K562 (cell line): ENCODE data around the gene UBALD2.

Experiments used
- FOS ChIP-seq: IDR thresholded peaks from 3 replicates; pipeline ENCODE4 v1.6.1; 2011; ENCODE audit not compliant: insufficient read length; ENCODE audit errors: extremely low read depth
- JUND ChIP-seq, 2 experiments: IDR thresholded peaks; 2 replicates in 1 of 2; 3 replicates in 1 of 2; pipeline ENCODE4 v1.6.1; 2011; ENCODE audit warnings: borderline replicate concordance in 2 of 2, low read depth in 2 of 2, low read length in 2 of 2, improper control_type of control experiment in 1 of 2, missing biosample characterization in 1 of 2, missing genetic modification characterization in 1 of 2, missing genetic modification reagents in 1 of 2
- MTA3 ChIP-seq: fragments of 450-650 bp; formaldehyde crosslinking; IDR thresholded peaks from 2 replicates; pipeline ENCODE4 v1.6.1; 2017; ENCODE audit warnings: mild to moderate bottlenecking, borderline replicate concordance
- MTF1 ChIP-seq: fragments of 250-450 bp; sonication (Bioruptor Pico); IDR thresholded peaks from 2 replicates; pipeline ENCODE4 v1.9.0; 2021; ENCODE audit warnings: moderate library complexity, mild to moderate bottlenecking, inconsistent platforms, borderline replicate concordance
- SAP30 ChIP-seq: fragments of 200-600 bp; sonication (generic); IDR thresholded peaks from 2 replicates; pipeline ENCODE4 v1.6.1; 2012; ENCODE audit warnings: borderline replicate concordance, low read depth, mild to moderate bottlenecking, moderate library complexity, low read length, control low read depth, inconsistent platforms; ENCODE audit not compliant: insufficient read depth, poor library complexity, severe bottlenecking
- TCF7L2 ChIP-seq: fragments of 150-350 bp; IDR thresholded peaks from 2 replicates; pipeline ENCODE4 v1.6.1; 2016; ENCODE audit warnings: low read depth, mild to moderate bottlenecking, low read length, moderate library complexity
- ZNF124 ChIP-seq: sonication (generic); formaldehyde crosslinking; IDR thresholded peaks from 2 replicates; pipeline ENCODE4 v1.8.1; 2022; ENCODE audit warnings: missing genetic modification reagents
- TF ChIP-seq, protein P1 (sequence below): IDR thresholded peaks from 2 replicates; pipeline ENCODE4 v1.6.1; 2011; ENCODE audit not compliant: insufficient read length; ENCODE audit errors: extremely low read depth
- TF ChIP-seq, protein P2 (sequence below): fragments of 200-600 bp; sonication (generic); IDR thresholded peaks from one replicate; pipeline ENCODE4 v1.6.1; 2012; ENCODE audit warnings: mild to moderate bottlenecking, low read depth, low read length, inconsistent platforms
- TF ChIP-seq, protein P3 (sequence below): fragments of 450-650 bp; formaldehyde crosslinking; IDR thresholded peaks from 2 replicates; pipeline ENCODE4 v1.4.0; 2022; ENCODE audit warnings: missing genetic modification characterization
- TF ChIP-seq, protein P4 (sequence below): sonication (generic); formaldehyde crosslinking; IDR thresholded peaks from 2 replicates; pipeline ENCODE4 v1.8.0; 2022; ENCODE audit warnings: mild to moderate bottlenecking, missing genetic modification reagents

DNA sequence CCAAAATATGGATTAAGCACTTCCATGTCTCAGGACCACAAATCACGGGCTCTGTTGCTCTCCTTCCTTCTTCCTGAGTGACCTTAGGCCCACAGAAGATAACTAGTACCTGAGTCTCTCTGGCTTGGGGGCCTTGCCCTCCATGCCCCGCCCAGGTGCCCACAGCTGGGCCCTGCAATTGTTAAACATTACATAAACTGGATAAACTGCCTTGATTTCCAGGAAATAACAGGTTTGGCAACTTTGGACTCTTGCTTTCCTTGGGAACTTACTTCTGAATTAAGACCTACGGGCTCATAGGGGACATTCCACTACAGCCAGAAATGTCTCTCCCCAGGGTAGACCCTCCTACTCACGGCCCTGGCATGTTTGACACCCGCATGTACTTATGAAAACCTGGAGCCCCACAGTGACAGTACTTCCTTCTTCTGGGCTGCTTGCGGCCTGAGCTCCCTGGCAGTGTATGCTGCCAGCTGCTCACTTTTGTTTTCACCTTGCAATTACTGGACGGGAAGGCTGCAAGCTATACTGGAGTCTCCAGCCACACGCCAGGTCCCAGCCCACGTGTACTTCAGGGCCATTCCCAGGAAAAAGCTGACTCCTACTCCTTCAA lies 2.3 kb upstream of the UBALD2 start:
- TF ChIP-seq, protein P1, sequence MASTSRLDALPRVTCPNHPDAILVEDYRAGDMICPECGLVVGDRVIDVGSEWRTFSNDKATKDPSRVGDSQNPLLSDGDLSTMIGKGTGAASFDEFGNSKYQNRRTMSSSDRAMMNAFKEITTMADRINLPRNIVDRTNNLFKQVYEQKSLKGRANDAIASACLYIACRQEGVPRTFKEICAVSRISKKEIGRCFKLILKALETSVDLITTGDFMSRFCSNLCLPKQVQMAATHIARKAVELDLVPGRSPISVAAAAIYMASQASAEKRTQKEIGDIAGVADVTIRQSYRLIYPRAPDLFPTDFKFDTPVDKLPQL: no peak
- TF ChIP-seq, protein P2, sequence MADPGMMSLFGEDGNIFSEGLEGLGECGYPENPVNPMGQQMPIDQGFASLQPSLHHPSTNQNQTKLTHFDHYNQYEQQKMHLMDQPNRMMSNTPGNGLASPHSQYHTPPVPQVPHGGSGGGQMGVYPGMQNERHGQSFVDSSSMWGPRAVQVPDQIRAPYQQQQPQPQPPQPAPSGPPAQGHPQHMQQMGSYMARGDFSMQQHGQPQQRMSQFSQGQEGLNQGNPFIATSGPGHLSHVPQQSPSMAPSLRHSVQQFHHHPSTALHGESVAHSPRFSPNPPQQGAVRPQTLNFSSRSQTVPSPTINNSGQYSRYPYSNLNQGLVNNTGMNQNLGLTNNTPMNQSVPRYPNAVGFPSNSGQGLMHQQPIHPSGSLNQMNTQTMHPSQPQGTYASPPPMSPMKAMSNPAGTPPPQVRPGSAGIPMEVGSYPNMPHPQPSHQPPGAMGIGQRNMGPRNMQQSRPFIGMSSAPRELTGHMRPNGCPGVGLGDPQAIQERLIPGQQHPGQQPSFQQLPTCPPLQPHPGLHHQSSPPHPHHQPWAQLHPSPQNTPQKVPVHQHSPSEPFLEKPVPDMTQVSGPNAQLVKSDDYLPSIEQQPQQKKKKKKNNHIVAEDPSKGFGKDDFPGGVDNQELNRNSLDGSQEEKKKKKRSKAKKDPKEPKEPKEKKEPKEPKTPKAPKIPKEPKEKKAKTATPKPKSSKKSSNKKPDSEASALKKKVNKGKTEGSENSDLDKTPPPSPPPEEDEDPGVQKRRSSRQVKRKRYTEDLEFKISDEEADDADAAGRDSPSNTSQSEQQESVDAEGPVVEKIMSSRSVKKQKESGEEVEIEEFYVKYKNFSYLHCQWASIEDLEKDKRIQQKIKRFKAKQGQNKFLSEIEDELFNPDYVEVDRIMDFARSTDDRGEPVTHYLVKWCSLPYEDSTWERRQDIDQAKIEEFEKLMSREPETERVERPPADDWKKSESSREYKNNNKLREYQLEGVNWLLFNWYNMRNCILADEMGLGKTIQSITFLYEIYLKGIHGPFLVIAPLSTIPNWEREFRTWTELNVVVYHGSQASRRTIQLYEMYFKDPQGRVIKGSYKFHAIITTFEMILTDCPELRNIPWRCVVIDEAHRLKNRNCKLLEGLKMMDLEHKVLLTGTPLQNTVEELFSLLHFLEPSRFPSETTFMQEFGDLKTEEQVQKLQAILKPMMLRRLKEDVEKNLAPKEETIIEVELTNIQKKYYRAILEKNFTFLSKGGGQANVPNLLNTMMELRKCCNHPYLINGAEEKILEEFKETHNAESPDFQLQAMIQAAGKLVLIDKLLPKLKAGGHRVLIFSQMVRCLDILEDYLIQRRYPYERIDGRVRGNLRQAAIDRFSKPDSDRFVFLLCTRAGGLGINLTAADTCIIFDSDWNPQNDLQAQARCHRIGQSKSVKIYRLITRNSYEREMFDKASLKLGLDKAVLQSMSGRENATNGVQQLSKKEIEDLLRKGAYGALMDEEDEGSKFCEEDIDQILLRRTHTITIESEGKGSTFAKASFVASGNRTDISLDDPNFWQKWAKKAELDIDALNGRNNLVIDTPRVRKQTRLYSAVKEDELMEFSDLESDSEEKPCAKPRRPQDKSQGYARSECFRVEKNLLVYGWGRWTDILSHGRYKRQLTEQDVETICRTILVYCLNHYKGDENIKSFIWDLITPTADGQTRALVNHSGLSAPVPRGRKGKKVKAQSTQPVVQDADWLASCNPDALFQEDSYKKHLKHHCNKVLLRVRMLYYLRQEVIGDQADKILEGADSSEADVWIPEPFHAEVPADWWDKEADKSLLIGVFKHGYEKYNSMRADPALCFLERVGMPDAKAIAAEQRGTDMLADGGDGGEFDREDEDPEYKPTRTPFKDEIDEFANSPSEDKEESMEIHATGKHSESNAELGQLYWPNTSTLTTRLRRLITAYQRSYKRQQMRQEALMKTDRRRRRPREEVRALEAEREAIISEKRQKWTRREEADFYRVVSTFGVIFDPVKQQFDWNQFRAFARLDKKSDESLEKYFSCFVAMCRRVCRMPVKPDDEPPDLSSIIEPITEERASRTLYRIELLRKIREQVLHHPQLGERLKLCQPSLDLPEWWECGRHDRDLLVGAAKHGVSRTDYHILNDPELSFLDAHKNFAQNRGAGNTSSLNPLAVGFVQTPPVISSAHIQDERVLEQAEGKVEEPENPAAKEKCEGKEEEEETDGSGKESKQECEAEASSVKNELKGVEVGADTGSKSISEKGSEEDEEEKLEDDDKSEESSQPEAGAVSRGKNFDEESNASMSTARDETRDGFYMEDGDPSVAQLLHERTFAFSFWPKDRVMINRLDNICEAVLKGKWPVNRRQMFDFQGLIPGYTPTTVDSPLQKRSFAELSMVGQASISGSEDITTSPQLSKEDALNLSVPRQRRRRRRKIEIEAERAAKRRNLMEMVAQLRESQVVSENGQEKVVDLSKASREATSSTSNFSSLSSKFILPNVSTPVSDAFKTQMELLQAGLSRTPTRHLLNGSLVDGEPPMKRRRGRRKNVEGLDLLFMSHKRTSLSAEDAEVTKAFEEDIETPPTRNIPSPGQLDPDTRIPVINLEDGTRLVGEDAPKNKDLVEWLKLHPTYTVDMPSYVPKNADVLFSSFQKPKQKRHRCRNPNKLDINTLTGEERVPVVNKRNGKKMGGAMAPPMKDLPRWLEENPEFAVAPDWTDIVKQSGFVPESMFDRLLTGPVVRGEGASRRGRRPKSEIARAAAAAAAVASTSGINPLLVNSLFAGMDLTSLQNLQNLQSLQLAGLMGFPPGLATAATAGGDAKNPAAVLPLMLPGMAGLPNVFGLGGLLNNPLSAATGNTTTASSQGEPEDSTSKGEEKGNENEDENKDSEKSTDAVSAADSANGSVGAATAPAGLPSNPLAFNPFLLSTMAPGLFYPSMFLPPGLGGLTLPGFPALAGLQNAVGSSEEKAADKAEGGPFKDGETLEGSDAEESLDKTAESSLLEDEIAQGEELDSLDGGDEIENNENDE: no peak
- TF ChIP-seq JUND (IDR thresholded peaks at IDR 0.05; ENCODE audit: borderline replicate concordance, low read depth, low read length) (no peak), JUND (tag; IDR thresholded peaks at IDR 0.05; ENCODE audit: borderline replicate concordance, low read depth, low read length) (no peak), FOS (no peak), ZNF124 (CRISPR knock-in tag) (no peak), MTF1 (CRISPR knock-in tag) (no peak), TCF7L2 (no peak), SAP30 (no peak), MTA3 (no peak)
- TF ChIP-seq, protein P3, sequence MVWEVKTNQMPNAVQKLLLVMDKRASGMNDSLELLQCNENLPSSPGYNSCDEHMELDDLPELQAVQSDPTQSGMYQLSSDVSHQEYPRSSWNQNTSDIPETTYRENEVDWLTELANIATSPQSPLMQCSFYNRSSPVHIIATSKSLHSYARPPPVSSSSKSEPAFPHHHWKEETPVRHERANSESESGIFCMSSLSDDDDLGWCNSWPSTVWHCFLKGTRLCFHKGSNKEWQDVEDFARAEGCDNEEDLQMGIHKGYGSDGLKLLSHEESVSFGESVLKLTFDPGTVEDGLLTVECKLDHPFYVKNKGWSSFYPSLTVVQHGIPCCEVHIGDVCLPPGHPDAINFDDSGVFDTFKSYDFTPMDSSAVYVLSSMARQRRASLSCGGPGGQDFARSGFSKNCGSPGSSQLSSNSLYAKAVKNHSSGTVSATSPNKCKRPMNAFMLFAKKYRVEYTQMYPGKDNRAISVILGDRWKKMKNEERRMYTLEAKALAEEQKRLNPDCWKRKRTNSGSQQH: no peak
- TF ChIP-seq, protein P4, sequence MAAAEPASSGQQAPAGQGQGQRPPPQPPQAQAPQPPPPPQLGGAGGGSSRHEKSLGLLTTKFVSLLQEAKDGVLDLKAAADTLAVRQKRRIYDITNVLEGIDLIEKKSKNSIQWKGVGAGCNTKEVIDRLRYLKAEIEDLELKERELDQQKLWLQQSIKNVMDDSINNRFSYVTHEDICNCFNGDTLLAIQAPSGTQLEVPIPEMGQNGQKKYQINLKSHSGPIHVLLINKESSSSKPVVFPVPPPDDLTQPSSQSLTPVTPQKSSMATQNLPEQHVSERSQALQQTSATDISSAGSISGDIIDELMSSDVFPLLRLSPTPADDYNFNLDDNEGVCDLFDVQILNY: no peak
